CD4-positive, alpha-beta T cell treated with Interleukin-12 subunit alpha and Interleukin-12 subunit beta, for 1 hour (primary cell): ENCODE results near the gene SETD9.
A peak's percentile ranks its signal among the peaks of the same experiment; 100 is the strongest.

Experiments
- DNase-seq: peaks from one replicate; pipeline ENCODE4 v3.0.0-alpha.2; 2020

SETD9 gene

GRCh38 chr5:56938858-56939257 lies 29.5 kb downstream of the SETD9 start:
- no peak for DNase-seq

GRCh38 chr5:56941981-56942380 lies 32.6 kb downstream of the SETD9 start:
- DNase-seq = no peak

GRCh38 chr5:56947052-56947451 lies 37.7 kb downstream of the SETD9 start:
- no peak for DNase-seq

GRCh38 chr5:56950626-56951125 lies 41.3 kb downstream of the SETD9 start:
- DNase-seq = peak; percentile 50

- DNase-seq = peak; percentile 19
These were observed 41.9 kb downstream of the SETD9 start for GRCh38 chr5:56951126-56951945.

- peak; percentile 83 for DNase-seq
These were observed 42.7 kb downstream of the SETD9 start, which contains the start of gene MIER3 for GRCh38 chr5:56951946-56952691. TSS of gene MIER3 (minus strand) at chr5:56952123. CDS start at chr5:56952102, 21 bp downstream.

GRCh38 chr5:56954262-56954661 lies 44.9 kb downstream of the SETD9 start:
- no peak for DNase-seq

- DNase-seq = no peak
These were observed 49.2 kb downstream of the SETD9 start for GRCh38 chr5:56958595-56958994.

- DNase-seq = no peak
These were observed 49.9 kb downstream of the SETD9 start for GRCh38 chr5:56959326-56959725.

- DNase-seq = no peak
These were observed 52.4 kb downstream of the SETD9 start for GRCh38 chr5:56961746-56962145.

GRCh38 chr5:56962286-56962685 lies 52.9 kb downstream of the SETD9 start:
- no peak for DNase-seq

GRCh38 chr5:56963246-56963645 lies 53.9 kb downstream of the SETD9 start:
- no peak for DNase-seq

- no peak for DNase-seq
These were observed 54.8 kb downstream of the SETD9 start for GRCh38 chr5:56964173-56964572.
